ENCODE data around the gene ZBED5.

The ZBED5 gene

GRCh38 chr11:10878408-10879214, 20.8 kb upstream of the ZBED5 start:
- peak; percentile 76 for DNase-seq

GRCh38 chr11:10876158-10876557, 18.3 kb upstream of the ZBED5 start:
- DNase-seq = no peak

- DNase-seq = no peak
These were observed 17.7 kb upstream of the ZBED5 start for GRCh38 chr11:10875430-10876021.

GRCh38 chr11:10872097-10872496, 14.2 kb upstream of the ZBED5 start:
- no peak for DNase-seq

- no peak for DNase-seq
These were observed 10.5 kb upstream of the ZBED5 start for GRCh38 chr11:10868352-10868751.

- no peak for DNase-seq
These were observed 9.1 kb upstream of the ZBED5 start for GRCh38 chr11:10866893-10867331.

GRCh38 chr11:10865837-10866270, 8.0 kb upstream of the ZBED5 start:
- no peak for DNase-seq

- no peak for DNase-seq
These were observed 6.8 kb upstream of the ZBED5 start for GRCh38 chr11:10864688-10865087.

- no peak for DNase-seq
These were observed 4.6 kb upstream of the ZBED5 start for GRCh38 chr11:10862446-10862845.

GRCh38 chr11:10861799-10862198, 3.9 kb upstream of the ZBED5 start:
- DNase-seq = no peak

- no peak for DNase-seq
These were observed 3.2 kb upstream of the ZBED5 start for GRCh38 chr11:10861047-10861446.

GRCh38 chr11:10858439-10859325, 829 bp upstream of the ZBED5 start:
- DNase-seq = no peak

GRCh38 chr11:10857459-10857708, 469 bp downstream of the ZBED5 start:
- no peak for DNase-seq

GRCh38 chr11:10856689-10857458, 979 bp downstream of the ZBED5 start:
- DNase-seq = peak; percentile 76

GRCh38 chr11:10855295-10855694, 2.6 kb downstream of the ZBED5 start:
- DNase-seq = no peak

- no peak for DNase-seq
These were observed 9.6 kb downstream of the ZBED5 start for GRCh38 chr11:10847960-10848860.

GRCh38 chr11:10846660-10847059, 11.2 kb downstream of the ZBED5 start:
- DNase-seq = no peak

- DNase-seq = no peak
These were observed 12.3 kb downstream of the ZBED5 start for GRCh38 chr11:10845589-10845988.

GRCh38 chr11:10844796-10845195, 13.1 kb downstream of the ZBED5 start:
- DNase-seq = no peak

- DNase-seq = no peak
These were observed 13.5 kb downstream of the ZBED5 start for GRCh38 chr11:10844356-10844755.

- DNase-seq = no peak
These were observed 19.0 kb downstream of the ZBED5 start for GRCh38 chr11:10838881-10839280.

- DNase-seq = no peak
These were observed 19.8 kb downstream of the ZBED5 start for GRCh38 chr11:10838083-10838482.

Data from NCI-H69 (cell line).